Stimulated activated CD4-positive, alpha-beta T cell treated with anti-CD3 and anti-CD28 coated beads, Interleukin-1b, Interleukin-23, amount 100 ng/mL, for 48 hours (primary cell): Measurements from ENCODE around the gene ALDOB.
A peak's percentile ranks its signal among the peaks of the same experiment; 100 is the strongest.

Experiments used
- DNase-seq: peaks from one replicate; pipeline ENCODE4 v3.0.0-alpha.2; 2020

ALDOB gene

GRCh38 chr9:101453776-101454570 is 18.4 kb upstream of the ALDOB start:
- no peak for DNase-seq

- DNase-seq, result no peak
Observed at GRCh38 chr9:101451498-101451897, 15.9 kb upstream of the ALDOB start.

GRCh38 chr9:101450931-101451330 is 15.4 kb upstream of the ALDOB start:
- no peak for DNase-seq

- DNase-seq, result peak; percentile 46
Observed at GRCh38 chr9:101449071-101449721, 13.6 kb upstream of the ALDOB start.

- DNase-seq, result no peak
Observed at GRCh38 chr9:101448680-101449070, 13.1 kb upstream of the ALDOB start.

GRCh38 chr9:101446732-101447131 is 11.2 kb upstream of the ALDOB start:
- DNase-seq, result no peak

GRCh38 chr9:101445353-101446029 is 9.9 kb upstream of the ALDOB start:
- DNase-seq, result no peak

GRCh38 chr9:101443364-101443771 is 7.8 kb upstream of the ALDOB start:
- no peak for DNase-seq

- no peak for DNase-seq
Observed at GRCh38 chr9:101442736-101443135, 7.2 kb upstream of the ALDOB start.

- DNase-seq, result no peak
Observed at GRCh38 chr9:101442318-101442717, 6.7 kb upstream of the ALDOB start.

GRCh38 chr9:101440714-101441230 is 5.2 kb upstream of the ALDOB start:
- no peak for DNase-seq

- no peak for DNase-seq
Observed at GRCh38 chr9:101438523-101438922, 2.9 kb upstream of the ALDOB start.

GRCh38 chr9:101437806-101438232 is 2.2 kb upstream of the ALDOB start:
- DNase-seq, result no peak

GRCh38 chr9:101434998-101435397 is 576 bp downstream of the ALDOB start:
- no peak for DNase-seq

GRCh38 chr9:101433229-101433628 is 2.3 kb downstream of the ALDOB start:
- DNase-seq, result no peak

GRCh38 chr9:101432740-101433139 is 2.8 kb downstream of the ALDOB start:
- no peak for DNase-seq

- DNase-seq, result no peak
Observed at GRCh38 chr9:101432171-101432570, 3.4 kb downstream of the ALDOB start.

- no peak for DNase-seq
Observed at GRCh38 chr9:101429736-101430135, 5.8 kb downstream of the ALDOB start.

GRCh38 chr9:101428909-101429308 is 6.7 kb downstream of the ALDOB start:
- no peak for DNase-seq

GRCh38 chr9:101427957-101428655 is 7.5 kb downstream of the ALDOB start:
- no peak for DNase-seq

GRCh38 chr9:101427358-101427757 is 8.2 kb downstream of the ALDOB start:
- DNase-seq, result no peak

GRCh38 chr9:101421653-101422065 is 13.9 kb downstream of the ALDOB start:
- no peak for DNase-seq

- DNase-seq, result no peak
Observed at GRCh38 chr9:101419863-101420262, 15.7 kb downstream of the ALDOB start.
